HepG2 (cell line): Measurements from ENCODE around the gene KXD1. TPM values are rescaled to one million over a fixed set of nuclear protein-coding genes. Genes with fewer than 3 reads are reported as not detected.

Experiments used
- CBX2 ChIP-seq, 2 experiments: fragments of 200-600 bp in 1 of 2; sonication (generic); formaldehyde crosslinking in 1 of 2; IDR thresholded peaks; 2 replicates each; pipeline versions ENCODE4 v1.7.0 to v1.8.1; 2018 to 2022; ENCODE audit warnings: low read depth in 2 of 2, low read length in 1 of 2, mild to moderate bottlenecking in 1 of 2, missing genetic modification reagents in 1 of 2
- CEBPB ChIP-seq: IDR thresholded peaks from 2 replicates; pipeline ENCODE4 v1.6.1; 2011; ENCODE audit warnings: low read depth, low read length, improper control_type of control experiment, borderline replicate concordance
- GPBP1L1 ChIP-seq: sonication (generic); formaldehyde crosslinking; IDR thresholded peaks from 2 replicates; pipeline ENCODE4 v1.5.0; 2020; ENCODE audit warnings: mild to moderate bottlenecking, missing genetic modification reagents
- HMGXB3 ChIP-seq: sonication (generic); formaldehyde crosslinking; IDR thresholded peaks from 2 replicates; pipeline ENCODE4 v1.4.0; 2020; ENCODE audit warnings: missing genetic modification reagents, borderline replicate concordance
- HNF1B ChIP-seq: sonication (generic); formaldehyde crosslinking; IDR thresholded peaks from 2 replicates; pipeline ENCODE4 v1.5.1; 2020; ENCODE audit warnings: mild to moderate bottlenecking, moderate library complexity, missing genetic modification reagents
- KLF13 ChIP-seq: sonication (generic); formaldehyde crosslinking; IDR thresholded peaks from 2 replicates; pipeline ENCODE4 v1.4.0; 2020; ENCODE audit warnings: mild to moderate bottlenecking, missing genetic modification reagents
- MTF2 ChIP-seq: sonication (generic); formaldehyde crosslinking; IDR thresholded peaks from 2 replicates; pipeline ENCODE4 v1.5.0; 2020; ENCODE audit warnings: missing genetic modification reagents, borderline replicate concordance
- PHF20 ChIP-seq: sonication (generic); formaldehyde crosslinking; IDR thresholded peaks from 2 replicates; pipeline ENCODE4 v1.5.0; 2020; ENCODE audit warnings: mild to moderate bottlenecking, missing genetic modification reagents
- POLR2A ChIP-seq, 2 experiments: IDR thresholded peaks; 2 replicates each; pipeline ENCODE4 v1.6.1; 2011; ENCODE audit warnings: low read depth in 2 of 2, low read length in 2 of 2, mild to moderate bottlenecking in 1 of 2, moderate library complexity in 1 of 2; ENCODE audit not compliant: insufficient read depth in 1 of 2
- SOX13 ChIP-seq, 3 experiments: fragments of 450-650 bp in 1 of 3; sonication (generic) in 1 of 3; formaldehyde crosslinking in 1 of 3; IDR thresholded peaks in 2 of 3; conservative IDR thresholded peaks in 1 of 3; 2 replicates each; pipeline versions ENCODE4 v1.5.0 to v1.6.1; 2016 to 2020; ENCODE audit warnings: antibody characterized with exemption in 1 of 3, mild to moderate bottlenecking in 1 of 3, missing compliant biosample characterization in 1 of 3, missing genetic modification reagents in 1 of 3, moderate library complexity in 1 of 3
- TP53 ChIP-seq: sonication (generic); formaldehyde crosslinking; conservative IDR thresholded peaks from 2 replicates; pipeline ENCODE4 v1.4.0; 2020; ENCODE audit warnings: missing genetic modification reagents
- XBP1 ChIP-seq: sonication (generic); formaldehyde crosslinking; IDR thresholded peaks from 2 replicates; pipeline ENCODE4 v1.5.0; 2020; ENCODE audit warnings: missing genetic modification reagents
- ZFP90 ChIP-seq: sonication (generic); formaldehyde crosslinking; IDR thresholded peaks from 2 replicates; pipeline ENCODE4 v1.8.0; 2022; ENCODE audit warnings: missing genetic modification reagents, mild to moderate bottlenecking, inconsistent platforms, borderline replicate concordance
- ZMYM2 ChIP-seq: sonication (generic); formaldehyde crosslinking; IDR thresholded peaks from 2 replicates; pipeline ENCODE4 v1.8.0; 2022; ENCODE audit warnings: mild to moderate bottlenecking, missing genetic modification reagents
- ZNF510 ChIP-seq: sonication (generic); formaldehyde crosslinking; IDR thresholded peaks from 2 replicates; pipeline ENCODE4 v1.4.0; 2020; ENCODE audit warnings: low read depth, mild to moderate bottlenecking, missing genetic modification reagents
- ZNF550 ChIP-seq: sonication (generic); formaldehyde crosslinking; IDR thresholded peaks from 2 replicates; pipeline ENCODE4 v1.4.0; 2020; ENCODE audit warnings: mild to moderate bottlenecking, missing genetic modification reagents, borderline replicate concordance
- ZNF577 ChIP-seq: sonication (generic); formaldehyde crosslinking; IDR thresholded peaks from 2 replicates; pipeline ENCODE4 v1.4.0; 2020; ENCODE audit warnings: mild to moderate bottlenecking, low read depth, missing genetic modification reagents, borderline replicate concordance
- ZNF580 ChIP-seq: IDR thresholded peaks from 2 replicates; pipeline ENCODE4 v1.6.1; 2016; ENCODE audit warnings: low read depth, borderline replicate concordance
- ZNF614 ChIP-seq: IDR thresholded peaks from 2 replicates; pipeline ENCODE4 v1.6.1; 2018; ENCODE audit warnings: missing biosample characterization, missing genetic modification reagents, inconsistent platforms, borderline replicate concordance
- polyA plus RNA-seq, 8 experiments: library from polyadenylated mRNA; depleted of rRNA in 3 of 8; stranded (reverse) in 7 of 8; unstranded in 1 of 8; fragments of >200 nt; fragmentation: Illumina TruSeq in 4 of 8; extraction: Trizol in 4 of 8; gene quantifications; 2 replicates each; pipeline versions ENCODE4 v1.2.1 to v1.2.3, GENCODE V29; 2011 to 2016; ENCODE audit warnings: low read depth in 4 of 8, missing spikeins in 1 of 8, mixed read lengths in 1 of 8; ENCODE audit not compliant: insufficient read depth in 1 of 8
- total RNA-seq, 5 experiments: library from RNA; depleted of rRNA; stranded (reverse); fragments of >200 nt; fragmentation: Illumina TruSeq; extraction: Trizol; gene quantifications; 2 replicates each; pipeline ENCODE4 v1.2.3, GENCODE V29; 2016; ENCODE audit warnings: low read depth in 1 of 5
- TF ChIP-seq, protein P1 (sequence below): sonication (generic); formaldehyde crosslinking; IDR thresholded peaks from 2 replicates; pipeline ENCODE4 v1.8.1; 2023; ENCODE audit warnings: mild to moderate bottlenecking, missing genetic modification reagents

KXD1 gene
- total and polyA plus RNA-seq, 2 of the 13 experiments (the other 11 are each of a cell fraction or from before 2014, with no cell fraction given) = 44.6 to 143 TPM

DNA sequence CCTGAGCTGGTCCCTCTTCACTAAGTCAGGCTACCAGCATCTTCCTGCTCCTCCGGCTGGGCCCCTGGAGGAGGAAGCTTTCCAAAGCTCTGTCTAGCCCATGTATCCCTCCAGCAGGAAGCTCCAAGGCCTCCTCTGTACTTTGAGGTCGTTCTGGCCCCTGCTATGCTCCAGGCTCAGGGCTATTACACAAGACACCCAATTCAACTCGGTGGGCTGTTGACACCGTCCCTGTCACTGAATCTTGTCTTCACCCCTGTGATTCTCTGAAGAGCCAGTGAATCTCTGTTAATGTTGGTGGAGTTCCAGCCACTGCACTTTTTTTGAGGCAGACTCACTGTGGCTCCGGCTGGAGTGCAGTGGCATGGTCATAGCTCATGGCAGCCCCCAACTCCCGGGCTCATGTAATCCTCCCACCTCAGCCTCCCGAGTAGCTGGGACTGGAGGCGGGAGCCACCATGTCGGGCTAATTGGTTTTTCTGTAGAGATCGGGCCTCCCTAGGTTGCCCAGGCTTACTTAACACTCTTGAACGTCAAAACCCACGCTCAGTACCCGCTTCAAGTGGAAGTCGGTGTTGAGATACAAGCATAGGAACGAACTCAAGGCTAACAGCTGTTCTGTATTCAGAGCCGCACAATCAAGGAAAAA is 30.4 kb downstream of the KXD1 start (continued):
- peak; percentile 3; the same call in 1 of the 2 replicates for TF ChIP-seq HNF1B (CRISPR knock-in tag)
- peak; percentile 65; the same call in 1 of the 2 replicates for TF ChIP-seq CEBPB
- TF ChIP-seq ZFP90 (CRISPR knock-in tag) = 0 out of 2 replicates have a peak, but pooled peaks have one; percentile 1
- no peak for TF ChIP-seq KLF13 (CRISPR knock-in tag)
- TF ChIP-seq POLR2A (IDR thresholded peaks at IDR 0.05; ENCODE audit: insufficient read depth in 1 of 2, low read depth in 2 of 2, low read length in 2 of 2) = peak in 1 of 2 experiments; percentile 50; a peak in 2 of 4 replicates
- no peak for TF ChIP-seq SOX13 (IDR thresholded peaks at IDR 0.05)
- 0 out of 4 replicates have a peak, but pooled peaks of 1 of the 2 experiments have one; percentile 2 for TF ChIP-seq SOX13 (CRISPR knock-in tag; conservative IDR thresholded peaks at IDR 0.05 in 1 of 2, IDR thresholded peaks at IDR 0.05 in 1 of 2)
- no peak for TF ChIP-seq HMGXB3 (CRISPR knock-in tag)
- TF ChIP-seq MTF2 (CRISPR knock-in tag) = no peak
- no peak for TF ChIP-seq ZNF580
- TF ChIP-seq PHF20 (CRISPR knock-in tag) = peak; percentile 20; the same call in 1 of the 2 replicates
- no peak for TF ChIP-seq ZNF550 (CRISPR knock-in tag)
- no peak for TF ChIP-seq TP53 (CRISPR knock-in tag)
- TF ChIP-seq ZNF614 (CRISPR knock-in tag) = no peak
- TF ChIP-seq ZNF577 (CRISPR knock-in tag) = no peak
- TF ChIP-seq ZMYM2 (CRISPR knock-in tag) = no peak
- TF ChIP-seq CBX2 (IDR thresholded peaks at IDR 0.05; ENCODE audit: low read depth, low read length) = no peak
- no peak for TF ChIP-seq CBX2 (CRISPR knock-in tag; IDR thresholded peaks at IDR 0.05; ENCODE audit: low read depth)
- no peak for TF ChIP-seq ZNF510 (CRISPR knock-in tag)
- no peak for TF ChIP-seq GPBP1L1
- no peak for TF ChIP-seq XBP1 (CRISPR knock-in tag)
- TF ChIP-seq, protein P1, sequence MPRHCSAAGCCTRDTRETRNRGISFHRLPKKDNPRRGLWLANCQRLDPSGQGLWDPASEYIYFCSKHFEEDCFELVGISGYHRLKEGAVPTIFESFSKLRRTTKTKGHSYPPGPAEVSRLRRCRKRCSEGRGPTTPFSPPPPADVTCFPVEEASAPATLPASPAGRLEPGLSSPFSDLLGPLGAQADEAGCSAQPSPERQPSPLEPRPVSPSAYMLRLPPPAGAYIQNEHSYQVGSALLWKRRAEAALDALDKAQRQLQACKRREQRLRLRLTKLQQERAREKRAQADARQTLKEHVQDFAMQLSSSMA = peak; percentile 25; the same call in 1 of the 2 replicates
